DMS53 treated with DMSO at 0.1 percent for 48 hours (cell line): ENCODE results near the gene P2RY14.

Experiments
- DNase-seq: peaks from one replicate; lab custom pipeline; 2025; ENCODE audit not compliant: unreplicated experiment; lab: John Stamatoyannopoulos, UW

P2RY14 gene

GRCh38 chr3:151218136-151218535, 60.2 kb downstream of the P2RY14 start:
- no peak for DNase-seq

GRCh38 chr3:151216641-151217607, 61.4 kb downstream of the P2RY14 start:
- no peak for DNase-seq

GRCh38 chr3:151214459-151214858, 63.9 kb downstream of the P2RY14 start:
- no peak for DNase-seq

- DNase-seq, result no peak
Measured at GRCh38 chr3:151213881-151214280, 64.5 kb downstream of the P2RY14 start.

GRCh38 chr3:151213151-151213550, 65.2 kb downstream of the P2RY14 start:
- no peak for DNase-seq

GRCh38 chr3:151210676-151211381, 67.5 kb downstream of the P2RY14 start:
- no peak for DNase-seq

- no peak for DNase-seq
Measured at GRCh38 chr3:151209654-151210053, 68.7 kb downstream of the P2RY14 start.

GRCh38 chr3:151206201-151206600, 72.1 kb downstream of the P2RY14 start:
- no peak for DNase-seq

- no peak for DNase-seq
Measured at GRCh38 chr3:151205482-151205881, 72.9 kb downstream of the P2RY14 start.

- DNase-seq, result no peak
Measured at GRCh38 chr3:151204530-151205402, 73.6 kb downstream of the P2RY14 start.

GRCh38 chr3:151203051-151203420, 75.3 kb downstream of the P2RY14 start, which contains the start of gene GPR171:
Gene GPR171 (minus strand): TSS chr3:151203216. CDS start chr3:151199386, 3,830 bp downstream.
- no peak for DNase-seq

- DNase-seq, result no peak
Measured at GRCh38 chr3:151201051-151201730, 77.2 kb downstream of the P2RY14 start.

GRCh38 chr3:151200586-151200985, 77.8 kb downstream of the P2RY14 start:
- DNase-seq, result no peak

GRCh38 chr3:151199554-151200438, 78.5 kb downstream of the P2RY14 start:
- DNase-seq, result no peak

- DNase-seq, result no peak
Measured at GRCh38 chr3:151198849-151199248, 79.5 kb downstream of the P2RY14 start.

GRCh38 chr3:151197981-151198767, 80.2 kb downstream of the P2RY14 start:
- no peak for DNase-seq

GRCh38 chr3:151197228-151197627, 81.1 kb downstream of the P2RY14 start:
- no peak for DNase-seq

GRCh38 chr3:151196434-151196833, 81.9 kb downstream of the P2RY14 start:
- no peak for DNase-seq

GRCh38 chr3:151195826-151196225, 82.5 kb downstream of the P2RY14 start:
- no peak for DNase-seq
